Neuron (in vitro differentiated cells): ENCODE data around the gene ETNK1.
"Not testable (repeated sequence)": the region's sequence is repeated elsewhere in the genome, so short reads cannot be mapped to it uniquely, and the experiment has no call there.

Experiments
- H2AFZ ChIP-seq: one replicate; pipeline ENCODE4 v1.6.1; 2013; ENCODE audit warnings: low read depth, mild to moderate bottlenecking, inconsistent platforms, low read length, moderate library complexity
- H3K27me3 ChIP-seq: one replicate; pipeline ENCODE4 v1.6.1; 2013; ENCODE audit warnings: low read length; ENCODE audit not compliant: insufficient read depth
- H3K36me3 ChIP-seq: one replicate; pipeline ENCODE4 v1.6.1; 2013; ENCODE audit warnings: low read length; ENCODE audit not compliant: insufficient read depth
- H3K4me1 ChIP-seq: one replicate; pipeline ENCODE4 v1.6.1; 2013; ENCODE audit warnings: low read length; ENCODE audit not compliant: insufficient read depth
- H3K4me3 ChIP-seq: 2 replicates; pipeline ENCODE4 v1.5.1; 2013; ENCODE audit warnings: mild to moderate bottlenecking, low read length, moderate library complexity
- H3K9me3 ChIP-seq: one replicate; pipeline ENCODE4 v1.6.1; 2013; ENCODE audit warnings: low read length

The ETNK1 gene

GRCh38 chr12:22682663-22683062 is 57.7 kb downstream of the ETNK1 start:
- Histone ChIP-seq H3K4me1 (no peaks in the 10 kb centered on the region), H3K27me3 (no peaks in the 10 kb centered on the region), H2AFZ (no peak overlapping the region), H3K36me3 (peaks cover 47% of the 10 kb centered on the region), H3K9me3 (no peaks in the 10 kb centered on the region), H3K4me3 (no peak overlapping the region)

DNA sequence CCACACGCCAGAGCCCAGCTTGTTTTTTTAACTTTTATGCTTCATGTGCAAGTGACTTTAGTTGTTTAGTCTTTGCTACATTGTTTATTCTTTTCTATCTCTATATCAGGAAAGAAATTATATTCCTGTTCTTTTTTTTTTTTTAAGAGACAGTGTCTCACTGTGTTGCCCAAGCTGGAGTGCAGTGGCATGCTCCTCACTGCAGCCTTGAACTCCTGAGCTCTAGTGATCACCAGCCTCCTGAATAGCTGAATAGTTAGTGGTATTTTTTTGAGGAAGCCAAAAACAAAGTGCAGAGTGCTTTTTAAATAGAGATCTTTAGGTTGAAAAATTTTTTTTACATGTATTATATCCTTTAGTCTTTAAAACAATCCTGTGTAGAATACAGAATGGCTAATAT is 58.2 kb downstream of the ETNK1 start:
- Histone ChIP-seq H3K9me3 (no peaks in the 10 kb centered on the region), H2AFZ (no peak overlapping the region), H3K36me3 (peaks cover 43% of the 10 kb centered on the region), H3K27me3 (no peaks in the 10 kb centered on the region), H3K4me1 (no peaks in the 10 kb centered on the region), H3K4me3 (no peak overlapping the region)

DNA sequence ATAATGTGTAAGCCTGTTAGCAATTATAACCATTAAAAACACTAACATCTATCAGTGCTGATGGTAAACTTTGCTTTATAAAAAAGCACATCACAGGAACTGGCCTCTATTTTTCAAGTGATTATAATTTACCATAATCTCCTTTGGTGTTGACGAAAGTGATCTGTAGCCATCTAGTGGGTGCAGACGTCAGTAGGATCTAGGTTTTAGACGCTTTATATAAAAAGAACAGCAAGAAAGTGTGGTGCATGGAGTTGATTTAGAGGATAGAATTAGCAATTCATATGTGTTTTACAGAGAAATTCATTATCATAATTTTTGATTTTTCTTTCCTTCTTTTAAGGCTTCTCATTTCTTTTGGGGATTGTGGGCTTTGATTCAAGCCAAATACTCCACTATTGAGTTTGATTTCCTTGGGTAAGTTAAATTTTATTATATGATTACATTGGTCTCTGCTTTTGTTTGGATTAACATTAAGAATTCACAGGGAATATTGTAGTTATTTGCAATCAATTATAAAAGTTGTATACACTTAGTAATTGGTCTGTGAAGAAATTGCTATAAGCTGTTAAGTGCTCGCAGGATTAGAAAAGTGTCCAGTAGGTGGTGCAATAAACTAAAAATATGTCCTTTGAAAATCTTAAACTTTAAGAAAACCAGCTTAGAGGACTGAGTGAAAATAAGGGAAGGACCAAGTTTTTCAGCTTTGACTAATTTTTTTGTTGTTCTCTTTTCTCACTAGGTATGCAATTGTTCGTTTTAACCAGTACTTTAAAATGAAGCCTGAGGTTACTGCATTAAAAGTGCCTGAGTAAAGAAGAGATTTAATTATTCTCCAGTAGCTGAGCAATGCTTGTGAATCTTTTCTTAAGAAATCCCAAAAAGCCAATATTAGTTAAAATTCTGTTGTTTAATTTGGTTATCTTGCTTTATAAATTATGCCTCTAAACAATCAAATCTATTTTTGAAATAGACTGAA is 59.5 kb downstream of the ETNK1 start:
- H3K4me1 ChIP-seq: no peaks in the 10 kb centered on the region
- H2AFZ ChIP-seq: no peak overlapping the region
- no peaks in the 10 kb centered on the region for H3K27me3 ChIP-seq
- no peaks in the 10 kb centered on the region for H3K9me3 ChIP-seq
- no peak overlapping the region for H3K4me3 ChIP-seq
- peaks cover 30% of the 10 kb centered on the region for H3K36me3 ChIP-seq

- Histone ChIP-seq H3K4me1 (no peaks in the 10 kb centered on the region), H3K9me3 (no peaks in the 10 kb centered on the region), H3K36me3 (peaks cover 24% of the 10 kb centered on the region)
These were observed 61.2 kb downstream of the ETNK1 start for GRCh38 chr12:22686193-22686592.

GRCh38 chr12:22687361-22688076 is 62.5 kb downstream of the ETNK1 start:
- no peaks in the 10 kb centered on the region for H3K27me3 ChIP-seq
- H2AFZ ChIP-seq: no peak overlapping the region
- peaks cover 18% of the 10 kb centered on the region for H3K36me3 ChIP-seq
- H3K4me3 ChIP-seq: no peak overlapping the region
- peaks cover 2% of the 10 kb centered on the region for H3K9me3 ChIP-seq
- no peaks in the 10 kb centered on the region for H3K4me1 ChIP-seq

More at GRCh38 chr12:22686193-22686592, 61.2 kb downstream of the ETNK1 start:
- no peak overlapping the region for H2AFZ ChIP-seq
- no peaks in the 10 kb centered on the region for H3K27me3 ChIP-seq
- no peak overlapping the region for H3K4me3 ChIP-seq

DNA sequence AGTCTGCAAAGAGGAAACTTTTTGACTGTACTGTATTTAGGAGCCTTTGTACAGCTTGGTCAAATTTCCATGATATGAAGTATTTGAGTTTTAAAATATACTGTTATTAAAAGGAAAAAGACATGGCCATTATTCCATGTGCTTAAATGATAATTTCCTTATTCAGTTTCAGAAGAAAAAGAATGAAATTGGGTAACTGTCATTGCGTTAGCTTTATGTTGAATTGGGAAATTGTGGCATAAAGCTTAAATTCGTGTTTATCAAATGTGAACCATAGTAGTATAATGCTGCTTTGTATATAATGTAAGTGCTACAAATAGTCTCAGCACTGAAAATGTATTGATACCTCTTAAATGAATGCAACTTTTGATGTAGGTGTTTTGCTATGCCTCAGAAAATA is 64.9 kb downstream of the ETNK1 start:
- H3K9me3 ChIP-seq: peaks cover 2% of the 10 kb centered on the region
- no peaks in the 10 kb centered on the region for H3K27me3 ChIP-seq
- H3K4me3 ChIP-seq: no peak overlapping the region
- H3K36me3 ChIP-seq: peaks cover 16% of the 10 kb centered on the region
- no peak overlapping the region for H2AFZ ChIP-seq
- no peaks in the 10 kb centered on the region for H3K4me1 ChIP-seq

DNA sequence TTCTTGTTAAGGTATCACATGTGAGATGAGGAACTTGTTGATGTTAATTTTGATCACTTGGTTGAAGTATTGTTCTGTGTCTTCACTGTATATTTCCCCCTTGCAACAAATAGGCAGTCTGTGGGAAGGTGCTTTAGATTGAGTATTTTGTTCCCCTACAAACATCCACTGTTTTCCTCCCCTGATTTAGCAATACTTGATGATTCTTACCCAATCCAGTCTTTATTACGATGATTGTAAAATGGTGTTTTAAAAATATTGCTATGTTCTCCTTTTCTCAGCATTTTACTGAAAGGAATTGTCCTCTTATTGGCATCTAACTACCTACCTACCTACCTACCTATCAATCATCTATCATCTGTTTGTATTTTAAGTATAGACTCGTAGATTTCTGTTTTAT is 66.3 kb downstream of the ETNK1 start:
- peaks cover 10% of the 10 kb centered on the region for H3K36me3 ChIP-seq
- peaks cover 2% of the 10 kb centered on the region for H3K9me3 ChIP-seq
- H3K27me3 ChIP-seq: no peaks in the 10 kb centered on the region
- H3K4me1 ChIP-seq: no peaks in the 10 kb centered on the region
- no peak overlapping the region for H2AFZ ChIP-seq
- H3K4me3 ChIP-seq: no peak overlapping the region

DNA sequence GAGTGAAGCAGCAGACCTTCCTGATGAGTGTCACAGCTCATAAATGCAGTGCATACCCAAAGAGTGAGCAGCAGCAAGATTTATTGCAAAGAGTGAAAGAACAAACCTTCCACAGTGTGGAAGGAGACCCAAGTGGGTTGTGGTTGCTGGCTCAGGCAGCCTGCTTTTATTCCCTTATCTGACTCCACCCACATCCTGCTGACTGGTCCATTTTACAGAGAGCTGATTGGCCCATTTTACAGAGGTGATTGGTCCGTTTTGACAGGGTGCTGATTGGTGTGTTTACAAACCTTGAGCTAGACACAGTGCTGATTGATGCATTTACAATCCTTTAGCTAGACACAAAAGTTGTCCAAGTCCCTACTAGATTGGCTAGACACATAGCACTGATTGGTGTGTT is 67.5 kb downstream of the ETNK1 start:
- H2AFZ ChIP-seq, H3K27me3 ChIP-seq, H3K9me3 ChIP-seq, H3K4me1 ChIP-seq, H3K36me3 ChIP-seq, H3K4me3 ChIP-seq: not testable (repeated sequence)

DNA sequence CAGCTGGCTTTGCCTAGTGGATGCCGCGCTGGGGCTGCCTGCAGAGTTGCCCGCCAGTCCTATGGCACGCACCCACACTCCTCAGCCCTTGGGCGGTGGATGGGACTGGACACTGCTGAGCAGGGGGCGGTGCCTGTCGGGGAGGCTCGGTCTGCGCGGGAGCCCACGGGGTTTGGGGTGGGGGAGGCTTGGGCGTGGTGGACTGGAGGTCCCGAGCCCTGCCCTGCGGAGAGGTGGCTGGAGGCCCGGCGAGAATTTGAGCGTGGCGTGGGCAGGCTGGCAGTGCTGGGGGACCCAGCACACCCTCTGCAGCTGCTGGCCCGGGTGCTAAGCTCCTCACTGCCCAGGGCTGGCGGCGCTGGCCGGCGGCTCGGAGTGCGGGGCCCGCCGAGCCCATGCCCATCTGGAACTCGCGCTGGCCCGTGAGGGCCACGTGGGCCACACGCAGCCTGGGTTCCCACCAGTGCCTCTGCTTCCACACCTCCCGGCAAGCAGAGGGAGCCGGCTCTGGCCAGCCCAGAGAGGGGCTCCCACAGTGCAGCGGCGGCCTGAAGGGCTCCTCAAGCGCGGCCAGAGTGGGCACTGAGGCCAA is 68.1 kb downstream of the ETNK1 start:
- H3K27me3 ChIP-seq: no peaks in the 10 kb centered on the region
- no peaks in the 10 kb centered on the region for H3K36me3 ChIP-seq
- no peak overlapping the region for H2AFZ ChIP-seq
- H3K4me3 ChIP-seq: no peak overlapping the region
- H3K9me3 ChIP-seq: peaks cover 2% of the 10 kb centered on the region
- no peaks in the 10 kb centered on the region for H3K4me1 ChIP-seq

GRCh38 chr12:22698576-22698975 is 73.6 kb downstream of the ETNK1 start:
- H3K27me3 ChIP-seq: no peaks in the 10 kb centered on the region
- H3K4me3 ChIP-seq: no peak overlapping the region
- no peaks in the 10 kb centered on the region for H3K9me3 ChIP-seq
- peaks cover 4% of the 10 kb centered on the region for H3K4me1 ChIP-seq
- no peak overlapping the region for H2AFZ ChIP-seq
- H3K36me3 ChIP-seq: no peaks in the 10 kb centered on the region

GRCh38 chr12:22699705-22700104 is 74.7 kb downstream of the ETNK1 start:
- H3K4me1 ChIP-seq, H3K27me3 ChIP-seq, H3K9me3 ChIP-seq, H3K4me3 ChIP-seq, H3K36me3 ChIP-seq, H2AFZ ChIP-seq: not testable (repeated sequence)

DNA sequence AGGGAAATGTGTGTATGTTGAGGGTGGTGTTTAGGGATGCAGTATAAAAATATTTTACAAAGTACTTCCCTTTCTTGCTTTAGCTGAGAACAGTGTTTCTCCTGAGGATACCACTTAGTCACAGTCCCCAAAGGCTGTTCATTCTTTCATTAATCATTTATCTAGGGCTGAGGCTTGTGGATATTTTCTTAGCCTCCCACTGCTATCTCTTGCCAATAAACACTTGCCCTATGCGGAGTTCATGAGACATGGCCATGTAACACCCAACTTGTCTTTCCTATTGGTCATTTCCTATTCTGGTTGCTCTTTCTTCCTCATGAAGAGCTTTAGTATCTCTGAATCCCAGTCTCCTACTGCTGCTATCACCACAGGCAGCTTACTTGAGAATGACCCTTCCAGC is 75.1 kb downstream of the ETNK1 start:
- Histone ChIP-seq H3K4me1 (peaks cover 4% of the 10 kb centered on the region), H3K9me3 (no peaks in the 10 kb centered on the region), H3K36me3 (no peaks in the 10 kb centered on the region), H3K27me3 (no peaks in the 10 kb centered on the region), H3K4me3 (no peak overlapping the region), H2AFZ (no peak overlapping the region)

GRCh38 chr12:22701216-22701809 is 76.3 kb downstream of the ETNK1 start:
- H3K36me3 ChIP-seq, H3K27me3 ChIP-seq, H3K4me1 ChIP-seq, H3K4me3 ChIP-seq, H3K9me3 ChIP-seq, H2AFZ ChIP-seq: not testable (repeated sequence)
